Subcutaneous adipose tissue (tissue), 4 donors: ENCODE data around the gene FBF1. TPM values are rescaled to one million over a fixed set of nuclear protein-coding genes. Genes with fewer than 3 reads are reported as not detected.

Experiments used
- total RNA-seq, 4 donors: library from RNA; depleted of rRNA; stranded (reverse); fragments of >200 nt; gene quantifications; one replicate each; pipeline ENCODE4 v1.1.0, GENCODE V29; 2016
- TF ChIP-seq, protein P1 (sequence below): fragments of 450-650 bp; IDR thresholded peaks from one replicate; pipeline ENCODE4 v1.5.1; 2016; ENCODE audit warnings: low read depth, mild to moderate bottlenecking, control low read depth, antibody characterized with exemption, moderate library complexity

The FBF1 gene
- total RNA-seq, 4 donors from 2014 or later: 3.1 to 8.8 (median 6.7) TPM

DNA sequence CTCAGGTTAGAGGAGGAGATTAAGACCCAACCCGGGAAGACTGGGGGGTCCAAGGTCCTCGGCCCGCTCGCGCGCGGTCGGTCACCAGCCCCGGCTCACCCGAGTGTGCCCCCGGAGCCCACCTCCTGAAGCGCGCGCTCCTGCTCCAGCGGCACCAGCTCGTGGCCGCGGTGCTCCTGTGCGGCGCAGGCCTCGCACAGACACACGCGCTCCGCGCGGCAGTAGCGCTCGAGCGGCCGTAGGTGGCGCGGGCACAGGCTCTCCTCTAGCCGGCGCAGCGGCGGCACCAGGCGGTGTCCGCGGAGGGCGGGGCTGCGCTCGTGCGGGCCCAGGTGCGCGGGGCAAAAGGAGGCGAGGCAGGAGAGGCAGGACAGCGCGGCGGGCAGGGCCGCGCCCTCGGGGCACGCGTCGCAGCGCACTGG, 63.1 kb downstream of the FBF1 start:
- TF ChIP-seq, protein P1, sequence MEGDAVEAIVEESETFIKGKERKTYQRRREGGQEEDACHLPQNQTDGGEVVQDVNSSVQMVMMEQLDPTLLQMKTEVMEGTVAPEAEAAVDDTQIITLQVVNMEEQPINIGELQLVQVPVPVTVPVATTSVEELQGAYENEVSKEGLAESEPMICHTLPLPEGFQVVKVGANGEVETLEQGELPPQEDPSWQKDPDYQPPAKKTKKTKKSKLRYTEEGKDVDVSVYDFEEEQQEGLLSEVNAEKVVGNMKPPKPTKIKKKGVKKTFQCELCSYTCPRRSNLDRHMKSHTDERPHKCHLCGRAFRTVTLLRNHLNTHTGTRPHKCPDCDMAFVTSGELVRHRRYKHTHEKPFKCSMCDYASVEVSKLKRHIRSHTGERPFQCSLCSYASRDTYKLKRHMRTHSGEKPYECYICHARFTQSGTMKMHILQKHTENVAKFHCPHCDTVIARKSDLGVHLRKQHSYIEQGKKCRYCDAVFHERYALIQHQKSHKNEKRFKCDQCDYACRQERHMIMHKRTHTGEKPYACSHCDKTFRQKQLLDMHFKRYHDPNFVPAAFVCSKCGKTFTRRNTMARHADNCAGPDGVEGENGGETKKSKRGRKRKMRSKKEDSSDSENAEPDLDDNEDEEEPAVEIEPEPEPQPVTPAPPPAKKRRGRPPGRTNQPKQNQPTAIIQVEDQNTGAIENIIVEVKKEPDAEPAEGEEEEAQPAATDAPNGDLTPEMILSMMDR: no peak

DNA sequence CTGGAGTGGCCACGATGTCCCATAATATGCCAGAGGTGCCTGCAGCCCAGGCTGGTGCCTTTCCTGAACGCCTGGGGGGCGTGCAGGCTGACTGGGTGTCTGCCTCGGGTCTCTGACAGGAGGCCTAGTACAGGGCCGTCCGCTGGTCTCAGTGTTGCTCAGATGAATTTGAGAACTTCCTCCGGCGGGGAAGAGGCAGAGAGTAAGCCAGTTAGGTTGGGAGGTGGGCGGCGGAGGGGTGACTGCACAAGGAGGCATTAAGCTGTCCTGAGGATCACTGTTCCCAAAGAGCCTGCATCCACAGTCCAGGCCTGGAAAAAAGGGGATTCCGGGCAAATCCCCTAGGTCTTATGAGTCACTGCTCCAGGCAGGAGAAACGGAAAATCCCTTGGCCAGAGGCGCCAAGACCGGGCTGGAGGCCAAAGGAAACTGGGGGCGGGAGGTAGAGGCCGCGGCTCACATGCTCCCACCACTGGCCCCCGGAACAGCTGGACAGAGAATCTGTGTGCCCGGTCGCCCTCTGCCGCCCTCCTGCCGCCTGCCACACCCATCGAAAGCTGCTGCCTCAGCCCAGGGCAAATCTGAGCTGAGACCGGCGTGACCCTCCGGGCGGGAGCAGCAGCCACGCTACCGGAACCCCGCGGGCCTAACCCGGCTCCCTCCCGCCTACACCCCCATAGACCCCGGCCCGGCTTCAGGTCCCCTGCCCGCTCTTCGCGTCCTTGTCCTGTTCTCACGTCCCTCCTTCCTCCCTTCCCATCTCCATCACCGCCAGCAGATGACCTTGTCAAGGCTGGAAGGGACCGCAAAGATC, 63.7 kb downstream of the FBF1 start:
- TF ChIP-seq, protein P1: no peak

DNA sequence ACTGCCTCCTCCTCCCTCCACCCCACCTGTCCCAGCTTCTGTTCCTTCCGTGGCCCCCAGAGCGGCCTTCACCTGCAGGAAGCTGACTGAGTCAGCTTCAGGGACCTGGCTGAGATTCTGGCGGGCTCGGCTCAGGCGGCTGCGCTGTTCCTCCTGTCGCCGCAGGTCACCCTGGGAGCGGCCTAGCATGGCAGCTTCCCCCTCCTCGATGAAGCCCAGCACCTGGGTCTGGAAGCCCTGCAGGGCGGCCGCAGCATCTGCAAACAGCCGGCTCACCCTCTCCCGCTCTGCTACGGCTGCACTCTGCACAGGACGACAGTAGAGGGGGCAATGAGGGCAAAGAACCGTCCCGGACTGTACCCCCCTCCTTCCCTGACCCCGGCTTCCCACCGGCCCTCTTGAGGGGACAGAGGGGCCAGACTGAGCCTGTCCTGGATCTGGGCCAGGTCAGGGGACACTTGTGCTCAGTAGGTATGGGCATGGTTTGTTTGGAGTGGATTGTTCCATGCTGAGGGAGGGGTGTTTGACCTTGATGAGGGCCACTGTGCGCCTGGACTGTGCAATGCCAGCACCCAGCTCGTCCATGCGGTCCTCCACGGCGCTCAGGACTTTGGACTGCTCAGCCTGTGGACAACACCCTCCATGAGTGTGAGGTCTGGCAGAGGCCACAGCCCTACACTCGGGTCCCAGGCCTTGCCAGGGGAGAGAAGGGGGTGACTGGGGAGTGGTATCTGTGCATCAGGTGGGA, 64.5 kb downstream of the FBF1 start:
- TF ChIP-seq, protein P1: no peak

DNA sequence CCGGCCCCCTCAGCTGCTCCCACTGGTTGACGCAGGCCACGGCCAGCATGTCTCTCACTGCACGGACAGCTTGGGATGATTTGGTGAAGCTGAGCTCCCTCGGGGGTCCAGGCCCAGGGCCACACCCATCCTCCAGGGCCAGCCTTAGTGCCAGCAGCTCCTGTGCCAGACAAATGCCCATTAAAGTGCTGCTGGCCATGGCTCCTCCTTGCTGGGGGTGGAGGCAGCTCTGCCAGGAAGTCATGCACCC, 65.0 kb downstream of the FBF1 start:
- TF ChIP-seq, protein P1: no peak

DNA sequence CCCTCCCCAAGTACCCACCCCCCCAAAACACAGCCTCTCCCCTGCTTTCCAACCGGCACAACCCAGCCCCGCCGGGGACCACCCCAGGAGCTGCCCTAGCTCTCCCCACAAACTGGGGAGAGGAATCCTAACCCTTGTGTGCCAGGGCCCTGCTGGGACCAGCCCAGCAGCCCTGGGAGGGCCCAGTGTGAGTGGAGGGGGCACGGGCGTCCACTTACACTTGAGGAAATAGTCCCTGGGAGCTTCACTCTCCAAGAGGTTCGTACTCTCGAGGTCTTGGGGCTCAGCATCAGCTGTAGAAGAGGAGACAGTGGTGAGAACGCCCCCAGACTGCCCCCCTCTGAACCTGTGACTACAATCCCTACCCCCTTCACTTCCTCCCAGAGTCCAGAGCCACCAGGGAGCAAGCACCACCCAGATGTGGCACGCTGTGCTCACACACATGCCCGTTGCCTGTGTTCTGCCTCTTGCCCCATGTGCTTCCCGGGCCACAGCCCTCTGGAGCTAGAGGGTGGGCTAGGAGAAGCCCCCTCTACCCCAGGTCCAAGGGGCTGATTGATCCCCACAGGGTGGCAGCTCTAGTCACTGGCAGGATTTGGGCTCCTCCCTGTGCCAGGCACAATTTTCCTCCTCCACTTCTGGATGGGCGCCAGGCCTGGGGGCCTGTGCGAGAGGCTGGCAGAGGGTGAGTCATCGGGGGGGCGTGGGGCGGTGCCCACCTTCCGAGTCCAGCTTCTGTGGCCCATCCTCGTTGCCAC, 65.5 kb downstream of the FBF1 start:
- TF ChIP-seq, protein P1: no peak

DNA sequence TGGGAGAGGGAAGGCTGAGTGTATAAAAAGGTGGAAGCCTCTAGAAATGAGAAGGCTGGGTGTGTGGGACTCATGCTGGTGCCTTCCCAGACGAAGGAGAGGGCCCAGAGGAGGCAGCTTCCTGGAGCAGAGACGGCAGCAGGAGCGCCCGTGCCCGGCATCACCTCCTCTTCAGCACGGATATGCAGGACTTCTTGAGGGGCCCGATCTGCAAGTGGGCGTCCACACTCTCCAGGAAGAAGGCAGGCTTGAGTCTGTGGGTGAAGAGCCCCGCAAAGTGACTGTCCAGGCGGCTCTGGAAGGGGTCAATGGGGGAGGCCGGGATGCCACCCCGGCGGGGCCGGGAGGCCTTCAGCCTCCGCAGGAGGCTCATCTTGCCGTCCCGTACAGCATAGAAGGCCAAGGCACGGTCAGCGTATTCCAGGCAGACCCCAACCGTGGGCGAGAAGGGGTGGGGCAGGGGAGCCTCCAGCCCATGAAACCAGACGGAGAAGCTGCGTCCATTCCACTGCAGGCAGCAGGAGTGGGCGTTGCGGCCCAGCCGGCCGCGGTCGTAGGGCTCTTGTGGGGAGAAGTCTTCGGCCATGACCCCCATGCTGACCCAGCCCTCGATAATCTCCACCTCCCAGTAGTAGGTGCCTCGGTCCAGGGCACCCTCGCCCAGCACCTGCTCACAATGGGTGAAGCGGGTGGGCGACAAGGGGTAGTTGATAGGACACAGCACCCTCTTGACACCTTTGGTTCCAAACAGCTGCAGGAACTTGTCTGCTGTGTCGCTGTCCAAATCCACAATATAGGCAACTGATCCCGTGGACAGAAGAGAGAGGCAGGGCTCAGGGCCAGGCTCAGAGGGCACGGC, 66.3 kb downstream of the FBF1 start:
- TF ChIP-seq, protein P1: no peak
